Astrocyte of the cerebellum (primary cell): ENCODE data around the gene MROH9.
"Not testable (repeated sequence)": the region's sequence is repeated elsewhere in the genome, so short reads cannot be mapped to it uniquely, and the experiment has no call there.

Source experiments
- DNase-seq: peaks from one replicate; pipeline ENCODE4 v3.0.0-alpha.2; 2011; ENCODE audit warnings: low read depth
- H3K4me3 ChIP-seq: 2 replicates; pipeline ENCODE4 v1.5.1; 2011; ENCODE audit warnings: mild to moderate bottlenecking, low read depth, low read length, moderate library complexity
- CTCF ChIP-seq: IDR thresholded peaks from 2 replicates; pipeline ENCODE4 v1.5.1; 2012; ENCODE audit warnings: low read length, low read depth, moderate library complexity, mild to moderate bottlenecking; ENCODE audit errors: missing control alignments
- in situ Hi-C: cut with HindIII; loops from 2 replicates; pipeline ENCODE4 v1.10.0; 2017; ENCODE audit warnings: low sequenced_read_pairs

The MROH9 gene

GRCh38 chr1:170903961-170904360 is 31.4 kb upstream of the MROH9 start:
- no peak for TF ChIP-seq CTCF
- H3K4me3 ChIP-seq = no peak overlapping the region
- no peak for DNase-seq
- in situ Hi-C loops = no loop called here

- in situ Hi-C loops = no loop called here
- no peak for DNase-seq
- no peak for TF ChIP-seq CTCF
- no peak overlapping the region for H3K4me3 ChIP-seq
Measured at GRCh38 chr1:170908942-170909341, 26.4 kb upstream of the MROH9 start.

GRCh38 chr1:170910273-170910672 is 25.1 kb upstream of the MROH9 start:
- H3K4me3 ChIP-seq = no peak overlapping the region
- DNase-seq = no peak
- in situ Hi-C loops = no loop called here
- TF ChIP-seq CTCF = no peak

GRCh38 chr1:170917373-170917772 is 18.0 kb upstream of the MROH9 start:
- in situ Hi-C loops = no loop called here

GRCh38 chr1:170924656-170925055 is 10.7 kb upstream of the MROH9 start:
- H3K4me3 ChIP-seq, in situ Hi-C loops: not testable (repeated sequence)
- DNase-seq = peak; percentile 8

More at GRCh38 chr1:170917373-170917772, 18.0 kb upstream of the MROH9 start:
- no peak overlapping the region for H3K4me3 ChIP-seq
- TF ChIP-seq CTCF = no peak
- DNase-seq = no peak

GRCh38 chr1:170927955-170928840 is 7.1 kb upstream of the MROH9 start:
- no peak for DNase-seq
- in situ Hi-C loops = no loop called here
- no peak overlapping the region for H3K4me3 ChIP-seq
- no peak for TF ChIP-seq CTCF

GRCh38 chr1:170929412-170929834 is 5.9 kb upstream of the MROH9 start:
- no peak for TF ChIP-seq CTCF
- no peak overlapping the region for H3K4me3 ChIP-seq
- no peak for DNase-seq
- in situ Hi-C loops = no loop called here
